Lung (tissue), 12 donors: ENCODE data around the gene WBP4. TPM values are rescaled to one million over a fixed set of nuclear protein-coding genes. Genes with fewer than 3 reads are reported as not detected.
A peak's percentile ranks its signal among the peaks of the same experiment; 100 is the strongest.

Experiments used
- ATAC-seq: fragments of 200-7000 bp; cut with Tn5 transposase; one replicate; pipeline ENCODE4 v1.9.1; 2020; ENCODE audit warnings: moderate number of reproducible peaks; ENCODE audit not compliant: insufficient read depth, low FRiP score
- DNase-seq, 3 donors: peaks; one replicate each; pipeline ENCODE4 v3.0.0-alpha.2; 2013 to 2017
- H3K27ac ChIP-seq, 2 donors: one replicate each; pipeline ENCODE4 v1.5.1; 2013; ENCODE audit warnings: mild to moderate bottlenecking in 2 of 2, moderate library complexity in 2 of 2, control low read depth in 1 of 2, inconsistent platforms in 1 of 2, low read depth in 1 of 2, low read length in 1 of 2
- H3K27me3 ChIP-seq, 3 donors: one replicate each; pipeline ENCODE4 v1.5.1; 2013; ENCODE audit warnings: low read length in 2 of 3; ENCODE audit not compliant: control insufficient read depth in 3 of 3, insufficient read depth in 3 of 3
- H3K36me3 ChIP-seq, 4 donors: one replicate each; pipeline ENCODE4 v1.5.1; 2013; ENCODE audit warnings: low read length in 4 of 4, mild to moderate bottlenecking in 1 of 4, moderate library complexity in 1 of 4; ENCODE audit not compliant: control insufficient read depth in 4 of 4, insufficient read depth in 4 of 4
- H3K4me1 ChIP-seq, 5 donors: one replicate each; pipeline ENCODE4 v1.5.1; 2013; ENCODE audit warnings: low read length in 5 of 5, mild to moderate bottlenecking in 2 of 5, moderate library complexity in 1 of 5; ENCODE audit not compliant: control insufficient read depth in 5 of 5, insufficient read depth in 5 of 5
- H3K4me3 ChIP-seq: one replicate; pipeline ENCODE4 v1.5.1; 2013; ENCODE audit warnings: mild to moderate bottlenecking, control low read depth, moderate library complexity
- H3K9ac ChIP-seq, 2 donors: one replicate each; pipeline ENCODE4 v1.5.1; 2013; ENCODE audit warnings: low read length in 2 of 2, control low read depth in 1 of 2; ENCODE audit not compliant: insufficient read depth in 1 of 2
- H3K9me3 ChIP-seq, 4 donors: one replicate each; pipeline ENCODE4 v1.5.1; 2013; ENCODE audit warnings: low read length in 3 of 4, mild to moderate bottlenecking in 1 of 4, moderate library complexity in 1 of 4; ENCODE audit not compliant: control insufficient read depth in 4 of 4, insufficient read depth in 3 of 4
- CTCF ChIP-seq: IDR thresholded peaks from 2 replicates; pipeline ENCODE4 v1.5.1; 2012; ENCODE audit warnings: mild to moderate bottlenecking; ENCODE audit errors: control extremely low read depth, extremely low read depth
- WGBS, 2 donors: extraction: QIAGEN DNeasy Blood & Tissue Kit; methylation state at CpG; one replicate each; pipeline ENCODE4 v1.1.7; 2013; 5-methylcytosine and 5-hydroxymethylcytosine counted together
- polyA plus RNA-seq, 2 donors: library from polyadenylated mRNA; stranded (reverse); fragments of 200-250 nt; gene quantifications; one replicate each; pipeline ENCODE4 v1.2.1, GENCODE V29; 2013
- total RNA-seq, 2 donors: library from RNA; depleted of rRNA in 1 of 2; stranded (reverse); fragments of >200 nt in 1 of 2; gene quantifications; one replicate each; pipeline ENCODE4 v1.2.1, GENCODE V29; 2014 to 2021
- donor health status: control.
- donor health status: control.
- donor health status: Bipolar disorder and iron deficiency.
- donor health status: healthy.
- donor health status: DM: yes; HTN: yes; CAD: no.

Gene WBP4
- total and polyA plus RNA-seq, 4 donors = 7.9 to 12.4 (median 9.4) TPM

GRCh38 chr13:41025518-41025917, 35.8 kb upstream of the WBP4 start:
- Histone ChIP-seq H3K4me3 (no peak overlapping the region), H3K27me3 (no peaks in the 10 kb centered on the region), H3K9ac (no peak overlapping the region), H3K27ac (peak overlapping the region in 1 of 2 donors; percentile 2), H3K36me3 (peaks cover 0 to 3% (median 0%) of the 10 kb centered on the region in 4 donors), H3K9me3 (no peaks in the 10 kb centered on the region), H3K4me1 (peaks cover 0 to 29% (median 0%) of the 10 kb centered on the region in 5 donors)
- TF ChIP-seq CTCF = no peak
- ATAC-seq = no peak
- 49 to 71% methylated on average over 4 of the region's 4 CpGs for WGBS, 2 donors
- no peak for DNase-seq

- no peak for ATAC-seq
- H3K9ac ChIP-seq = no peak overlapping the region
- no peak for TF ChIP-seq CTCF
Measured at GRCh38 chr13:41026788-41027187, 34.5 kb upstream of the WBP4 start.

GRCh38 chr13:41028051-41028450, 33.3 kb upstream of the WBP4 start:
- Histone ChIP-seq H3K9ac (no peak overlapping the region), H3K4me1 (peaks cover 0 to 29% (median 0%) of the 10 kb centered on the region in 5 donors), H3K36me3 (peaks cover 0 to 3% (median 0%) of the 10 kb centered on the region in 4 donors), H3K9me3 (no peaks in the 10 kb centered on the region), H3K4me3 (no peak overlapping the region), H3K27me3 (no peaks in the 10 kb centered on the region), H3K27ac (peak overlapping the region in 1 of 2 donors; percentile 18)
- WGBS, 2 donors = 51 to 90% methylated on average over 2 of the region's 2 CpGs
- ATAC-seq (no peak), DNase-seq (no peak)
- TF ChIP-seq CTCF = no peak

More at GRCh38 chr13:41026788-41027187, 34.5 kb upstream of the WBP4 start:
- DNase-seq = no peak
- H3K27me3 ChIP-seq = no peaks in the 10 kb centered on the region
- H3K4me1 ChIP-seq = peaks cover 0 to 25% (median 0%) of the 10 kb centered on the region in 5 donors
- 97 to 98% methylated on average over 8 of the region's 8 CpGs for WGBS, 2 donors
- no peaks in the 10 kb centered on the region for H3K9me3 ChIP-seq
- no peak overlapping the region for H3K4me3 ChIP-seq
- no peak overlapping the region for H3K27ac ChIP-seq
- peaks cover 0 to 3% (median 0%) of the 10 kb centered on the region in 4 donors for H3K36me3 ChIP-seq

GRCh38 chr13:41029629-41030028, 31.7 kb upstream of the WBP4 start:
- H3K4me1 ChIP-seq = peaks cover 0 to 40% (median 0%) of the 10 kb centered on the region in 5 donors
- H3K9me3 ChIP-seq = no peaks in the 10 kb centered on the region
- H3K4me3 ChIP-seq = no peak overlapping the region
- peaks cover 0 to 3% (median 0%) of the 10 kb centered on the region in 4 donors for H3K36me3 ChIP-seq
- no peak for TF ChIP-seq CTCF
- H3K27me3 ChIP-seq = no peaks in the 10 kb centered on the region
- 96 to 98% methylated on average over 2 of the region's 2 CpGs for WGBS, 2 donors
- no peak for ATAC-seq
- no peak for DNase-seq
- no peak overlapping the region for H3K27ac ChIP-seq
- no peak overlapping the region for H3K9ac ChIP-seq
